Endothelial cell of hepatic sinusoid (primary cell): Measurements from ENCODE around the gene GLI2.

Experiments
- in situ Hi-C: cut with HindIII; loops from 2 replicates; pipeline ENCODE4 v1.10.0; 2017; ENCODE audit warnings: low sequenced_read_pairs

The GLI2 gene

GRCh38 chr2:120766470-120767351 is 31.0 kb downstream of the GLI2 start:
- in situ Hi-C loops: no loop called here

DNA sequence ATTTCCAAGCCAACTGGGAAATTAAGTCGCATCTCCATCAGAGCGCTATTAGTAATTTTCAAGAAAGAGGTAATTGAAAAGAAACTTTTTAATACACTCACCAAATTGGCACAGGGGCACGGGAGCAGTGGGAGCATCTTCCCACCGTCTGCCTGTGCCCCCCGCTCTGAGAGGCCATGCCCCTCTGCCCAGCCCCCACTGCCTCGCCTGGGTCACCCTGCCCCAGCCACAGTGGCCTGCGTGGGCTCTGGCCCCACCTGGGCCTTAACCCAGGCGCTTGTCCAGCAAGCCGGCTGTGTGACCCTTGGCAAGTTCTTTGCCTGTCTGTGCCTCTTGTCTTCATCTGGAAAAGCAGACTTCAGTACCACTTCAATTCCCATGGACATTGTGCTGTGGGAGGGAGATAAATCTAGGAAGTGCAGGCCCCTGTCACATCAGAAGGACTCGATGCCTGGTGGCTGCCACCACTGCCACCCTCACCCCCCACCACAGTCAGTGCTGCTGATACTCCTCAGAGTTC is 31.9 kb downstream of the GLI2 start:
- in situ Hi-C loops: no loop called here

DNA sequence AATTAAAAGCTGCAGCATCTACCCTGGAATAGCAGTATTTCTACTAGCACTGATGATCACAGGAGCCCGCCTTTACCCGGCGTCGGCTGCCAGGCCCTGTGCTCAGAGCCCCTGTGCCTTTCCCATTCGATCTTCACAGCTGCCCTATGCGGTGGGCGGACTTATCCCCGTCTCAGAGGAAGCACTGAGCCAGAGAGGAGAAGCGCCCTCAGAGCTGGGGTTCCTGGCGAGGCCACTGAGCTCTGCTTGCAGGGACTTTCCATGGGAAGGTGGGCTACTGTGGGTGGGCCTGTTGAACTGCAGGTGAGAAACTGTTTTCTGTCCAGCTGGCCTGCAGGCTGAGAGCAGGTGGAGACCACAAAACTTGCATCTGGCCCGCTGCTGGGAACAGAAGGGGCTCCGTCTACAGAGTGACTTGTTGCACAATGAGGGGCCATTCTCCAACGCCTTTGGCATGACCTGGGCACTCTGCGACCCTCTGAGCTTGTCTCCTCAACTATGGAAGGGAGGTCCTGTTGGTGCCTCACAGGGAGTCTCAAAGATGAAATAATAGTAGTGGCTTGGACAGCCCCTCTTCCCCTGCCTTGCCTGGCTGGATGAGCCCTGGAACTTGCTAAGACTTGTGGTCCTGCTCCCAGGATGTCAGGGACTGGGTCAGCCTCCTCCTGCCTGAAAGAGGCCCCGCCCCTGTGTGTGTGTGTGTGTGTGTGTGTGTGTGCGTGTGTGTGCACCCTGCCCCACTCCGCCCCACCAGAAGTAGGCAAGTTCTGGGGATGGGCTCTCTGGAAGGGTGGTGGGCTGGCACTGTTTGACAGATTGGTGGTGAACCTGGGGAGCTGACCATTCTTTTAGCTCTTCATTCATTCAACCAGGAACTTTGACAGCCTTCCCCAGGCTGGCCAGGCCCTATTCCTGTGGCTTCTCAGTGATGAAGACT is 32.7 kb downstream of the GLI2 start:
- in situ Hi-C loops: no loop called here

- in situ Hi-C loops: no loop called here
Observed at GRCh38 chr2:120769076-120769786, 33.6 kb downstream of the GLI2 start.

DNA sequence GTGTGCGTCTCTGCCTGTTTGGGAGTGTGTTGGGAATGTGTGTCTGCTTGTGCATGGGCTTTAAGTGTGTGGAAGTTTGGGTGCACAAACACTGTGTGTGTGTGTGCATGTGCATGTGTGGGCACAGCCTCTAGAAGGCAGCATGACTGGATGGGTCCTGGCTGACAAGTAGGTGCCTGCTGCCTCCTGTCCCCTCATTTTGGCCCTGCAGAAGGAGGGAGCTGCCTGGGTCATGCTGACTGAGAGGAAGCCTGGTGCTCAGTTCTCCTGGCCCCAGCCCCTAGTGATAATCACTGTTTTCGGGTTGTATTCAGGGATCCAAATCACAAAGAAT is 34.1 kb downstream of the GLI2 start:
- in situ Hi-C loops: no loop called here

GRCh38 chr2:120770176-120770575 is 34.5 kb downstream of the GLI2 start:
- in situ Hi-C loops: no loop called here

GRCh38 chr2:120770641-120771040 is 35.0 kb downstream of the GLI2 start:
- in situ Hi-C loops: no loop called here

DNA sequence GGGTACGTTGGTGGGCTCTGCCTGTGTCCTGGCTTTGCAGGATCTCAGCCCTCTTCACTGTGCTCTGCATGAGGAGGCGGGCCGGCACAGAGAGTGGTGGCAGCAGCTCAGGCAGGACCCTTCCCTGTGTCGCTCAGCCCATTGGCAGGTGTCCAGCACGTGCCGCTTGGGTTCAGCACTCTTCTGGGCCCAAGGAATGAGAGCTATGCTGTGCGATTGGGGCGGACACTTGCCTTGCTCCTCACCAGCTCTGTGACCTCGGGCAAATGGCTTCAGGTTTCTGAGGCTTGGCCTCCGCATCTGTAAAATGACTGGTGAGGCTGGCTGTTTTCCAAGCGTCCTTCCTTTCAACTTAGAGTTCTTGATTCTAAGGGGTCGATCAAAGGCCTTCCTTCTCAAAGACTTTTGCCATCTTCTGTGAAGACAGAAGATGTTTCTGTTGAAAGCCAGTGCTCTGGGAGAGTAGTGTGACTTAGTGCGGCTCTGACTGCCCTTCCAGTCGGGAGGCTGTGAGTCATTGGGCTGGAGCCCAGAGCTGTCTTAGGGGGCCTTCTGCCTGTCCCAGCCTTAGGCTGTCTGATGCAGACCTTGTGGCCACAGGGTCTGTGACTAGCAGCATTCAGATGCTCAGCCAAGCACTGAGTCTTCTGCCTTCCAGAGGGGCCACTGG is 35.6 kb downstream of the GLI2 start:
- in situ Hi-C loops: no loop called here

GRCh38 chr2:120771781-120772208 is 36.1 kb downstream of the GLI2 start:
- in situ Hi-C loops: no loop called here

- in situ Hi-C loops: no loop called here
Observed at GRCh38 chr2:120772261-120772660, 36.6 kb downstream of the GLI2 start.

DNA sequence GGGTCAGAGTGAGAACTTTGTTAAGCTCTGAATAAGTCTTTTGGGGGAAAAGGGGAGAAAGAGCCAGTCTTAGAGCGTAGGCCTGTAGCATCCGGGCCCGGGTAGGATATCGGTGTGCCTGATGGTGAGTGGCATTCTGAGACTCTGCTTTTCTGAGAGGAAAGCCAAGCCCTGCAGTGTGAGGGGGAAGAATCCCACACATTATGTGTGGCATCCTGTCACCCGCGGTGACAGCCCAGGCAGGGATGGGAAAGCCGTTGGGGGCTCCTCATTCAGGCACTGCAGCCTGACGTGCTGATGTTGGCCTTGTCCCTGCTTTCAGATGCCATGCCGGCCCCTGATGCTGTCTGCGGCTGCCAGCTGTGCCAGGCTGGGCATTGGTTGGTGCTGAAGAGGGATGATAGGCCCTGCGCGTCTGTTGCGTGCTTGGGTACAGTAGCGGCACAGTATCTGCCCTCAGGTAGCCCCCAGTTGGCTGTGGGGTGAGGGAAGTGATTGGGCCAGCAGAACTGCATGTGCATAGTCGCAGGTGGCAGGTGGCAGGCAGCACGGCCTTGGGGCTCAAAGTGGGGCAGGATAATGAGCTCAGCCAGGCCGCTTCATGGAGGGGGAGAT is 37.6 kb downstream of the GLI2 start:
- in situ Hi-C loops: no loop called here

GRCh38 chr2:120774557-120775160 is 39.0 kb downstream of the GLI2 start:
- in situ Hi-C loops: no loop called here

GRCh38 chr2:120775194-120775593 is 39.5 kb downstream of the GLI2 start:
- in situ Hi-C loops: no loop called here

- in situ Hi-C loops: no loop called here
Observed at GRCh38 chr2:120775801-120776589, 40.3 kb downstream of the GLI2 start.

GRCh38 chr2:120776649-120777048 is 41.0 kb downstream of the GLI2 start:
- in situ Hi-C loops: no loop called here

DNA sequence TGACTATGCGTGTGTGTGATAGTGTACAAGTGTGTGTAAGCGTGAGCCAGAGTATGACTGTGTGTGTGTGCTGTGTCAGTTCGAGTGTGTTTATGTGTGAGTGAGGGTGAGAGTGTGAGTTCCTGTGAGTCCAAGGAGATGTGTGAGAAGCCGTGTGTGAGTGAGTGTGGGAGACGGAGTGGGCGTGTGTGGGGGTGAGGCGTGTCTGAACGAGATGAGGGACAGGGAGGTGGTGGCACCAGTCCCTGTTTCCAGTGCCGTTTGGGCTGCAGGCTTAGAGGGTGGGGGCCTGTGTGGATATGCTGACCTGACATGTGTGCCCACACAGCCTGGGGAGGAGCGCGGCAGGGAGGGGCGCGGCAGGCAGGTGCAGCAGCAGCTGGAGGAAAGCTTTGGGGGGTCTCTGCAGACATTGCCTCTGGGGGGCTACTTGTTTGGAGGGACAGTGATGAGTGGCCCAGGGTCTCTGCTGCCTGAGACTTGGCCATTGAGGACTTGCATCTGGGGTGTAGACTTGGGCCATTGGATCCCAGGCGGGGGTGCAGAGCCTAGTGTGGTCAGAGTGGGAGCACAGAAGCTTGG is 41.6 kb downstream of the GLI2 start:
- in situ Hi-C loops: no loop called here

DNA sequence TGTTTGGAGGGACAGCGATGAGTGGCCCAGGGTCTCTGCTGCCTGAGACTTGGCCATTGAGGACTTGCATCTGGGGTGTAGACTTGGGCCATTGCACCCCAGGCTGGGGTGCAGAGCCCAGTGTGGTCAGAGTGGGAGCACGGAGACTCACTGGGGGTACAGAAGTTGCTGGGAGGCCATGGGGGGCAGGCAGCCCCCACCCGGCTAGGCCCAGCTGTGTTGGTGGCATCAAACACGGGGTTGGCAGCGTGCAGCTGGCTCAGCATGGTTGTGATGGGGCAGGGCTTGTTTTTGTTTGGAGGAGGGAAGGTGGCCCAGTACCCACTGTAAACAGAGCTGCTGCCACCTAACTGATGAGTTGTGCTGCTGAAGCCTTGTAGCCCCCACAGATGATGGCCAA is 42.1 kb downstream of the GLI2 start:
- in situ Hi-C loops: no loop called here

DNA sequence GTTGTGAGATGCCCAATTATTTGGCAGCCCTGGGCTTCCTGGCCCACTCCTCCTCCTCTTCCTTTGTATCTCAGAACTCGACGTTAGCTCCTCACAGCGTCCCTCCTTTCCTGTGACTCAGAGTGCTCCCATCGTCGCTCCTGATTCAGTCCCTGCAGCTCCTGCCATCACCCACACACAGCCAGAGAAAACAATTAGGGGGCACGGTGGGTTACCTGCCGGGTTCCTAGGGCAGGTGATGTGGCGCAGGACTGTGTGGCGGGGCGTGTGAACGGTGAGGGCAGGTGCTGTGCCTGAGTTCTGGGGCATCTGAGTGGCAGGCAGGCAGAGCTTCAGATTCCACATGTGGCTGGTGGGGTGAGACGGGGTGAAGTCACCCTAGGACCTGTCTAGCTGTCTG is 42.6 kb downstream of the GLI2 start:
- in situ Hi-C loops: no loop called here
